ENCODE measurements around the gene TMC6. TPM values are rescaled to one million over a fixed set of nuclear protein-coding genes. Genes with fewer than 3 reads are reported as not detected.
A peak's percentile ranks its signal among the peaks of the same experiment; 100 is the strongest.
"Not testable (repeated sequence)": the region's sequence is repeated elsewhere in the genome, so short reads cannot be mapped to it uniquely, and the experiment has no call there.

Gene TMC6
- total RNA-seq, 2 donors from 2014 or later = 143 to 149 TPM

- WGBS, 2 experiments (ENCODE audit: insufficient coverage in 1 of 2, insufficient read length in 1 of 2) = 90 to 93% methylated on average over 13 to 16 of the region's 16 CpGs
- no peaks in the 10 kb centered on the region for H3K9me3 Mint-ChIP-seq
- H3K36me3 Mint-ChIP-seq (ENCODE audit: low read depth) = no peaks in the 10 kb centered on the region
- TF ChIP-seq, protein P1, sequence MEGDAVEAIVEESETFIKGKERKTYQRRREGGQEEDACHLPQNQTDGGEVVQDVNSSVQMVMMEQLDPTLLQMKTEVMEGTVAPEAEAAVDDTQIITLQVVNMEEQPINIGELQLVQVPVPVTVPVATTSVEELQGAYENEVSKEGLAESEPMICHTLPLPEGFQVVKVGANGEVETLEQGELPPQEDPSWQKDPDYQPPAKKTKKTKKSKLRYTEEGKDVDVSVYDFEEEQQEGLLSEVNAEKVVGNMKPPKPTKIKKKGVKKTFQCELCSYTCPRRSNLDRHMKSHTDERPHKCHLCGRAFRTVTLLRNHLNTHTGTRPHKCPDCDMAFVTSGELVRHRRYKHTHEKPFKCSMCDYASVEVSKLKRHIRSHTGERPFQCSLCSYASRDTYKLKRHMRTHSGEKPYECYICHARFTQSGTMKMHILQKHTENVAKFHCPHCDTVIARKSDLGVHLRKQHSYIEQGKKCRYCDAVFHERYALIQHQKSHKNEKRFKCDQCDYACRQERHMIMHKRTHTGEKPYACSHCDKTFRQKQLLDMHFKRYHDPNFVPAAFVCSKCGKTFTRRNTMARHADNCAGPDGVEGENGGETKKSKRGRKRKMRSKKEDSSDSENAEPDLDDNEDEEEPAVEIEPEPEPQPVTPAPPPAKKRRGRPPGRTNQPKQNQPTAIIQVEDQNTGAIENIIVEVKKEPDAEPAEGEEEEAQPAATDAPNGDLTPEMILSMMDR (conservative IDR thresholded peaks at IDR 0.05) = no peak
- Histone ChIP-seq H3K36me3 (ENCODE audit: control insufficient read depth, insufficient read depth, low read length) (no peaks in the 10 kb centered on the region), H3K4me1 (ENCODE audit: control insufficient read depth, insufficient read depth, low read length) (no peaks in the 10 kb centered on the region), H3K27me3 (ENCODE audit: control insufficient read depth, insufficient read depth, low read length, poor library complexity, severe bottlenecking) (no peaks in the 10 kb centered on the region), H3K27ac (ENCODE audit: low read depth, low read length) (no peak overlapping the region), H3K4me3 (ENCODE audit: low read length) (no peak overlapping the region), H3K9me3 (ENCODE audit: control insufficient read depth, low read length) (no peaks in the 10 kb centered on the region), H3K9ac (ENCODE audit: extremely low read depth, low read length, poor library complexity, severe bottlenecking) (no peak overlapping the region)
- H3K27ac Mint-ChIP-seq = no peak overlapping the region
- peak; percentile 80 for DNase-seq
- H3K27me3 Mint-ChIP-seq (ENCODE audit: insufficient read depth) = peaks cover 10% of the 10 kb centered on the region
- no peak overlapping the region for H3K4me3 Mint-ChIP-seq
- no peaks in the 10 kb centered on the region for H3K4me1 Mint-ChIP-seq
Observed at GRCh38 chr17:78142119-78142861, 13.7 kb upstream of the TMC6 start.

GRCh38 chr17:78141437-78142118 lies 13.0 kb upstream of the TMC6 start:
- H3K4me1 Mint-ChIP-seq = no peaks in the 10 kb centered on the region
- no peaks in the 10 kb centered on the region for H3K36me3 Mint-ChIP-seq (ENCODE audit: low read depth)
- H3K4me1 ChIP-seq (ENCODE audit: control insufficient read depth, insufficient read depth, low read length) = no peaks in the 10 kb centered on the region
- H3K36me3 ChIP-seq (ENCODE audit: control insufficient read depth, insufficient read depth, low read length) = no peaks in the 10 kb centered on the region
- TF ChIP-seq, protein P1 (conservative IDR thresholded peaks at IDR 0.05) = no peak
- no peak overlapping the region for H3K27ac ChIP-seq (ENCODE audit: low read depth, low read length)
- H3K27me3 ChIP-seq (ENCODE audit: control insufficient read depth, insufficient read depth, low read length, poor library complexity, severe bottlenecking) = no peaks in the 10 kb centered on the region
- H3K9me3 ChIP-seq (ENCODE audit: control insufficient read depth, low read length) = no peaks in the 10 kb centered on the region
- H3K27ac Mint-ChIP-seq = no peak overlapping the region
- WGBS, 2 experiments (ENCODE audit: insufficient coverage in 1 of 2, insufficient read length in 1 of 2) = 91 to 92% methylated on average over 14 to 20 of the region's 20 CpGs
- H3K27me3 Mint-ChIP-seq (ENCODE audit: insufficient read depth) = peaks cover 10% of the 10 kb centered on the region
- no peak overlapping the region for H3K4me3 ChIP-seq (ENCODE audit: low read length)
- no peaks in the 10 kb centered on the region for H3K9me3 Mint-ChIP-seq
- DNase-seq = peak; percentile 61
- H3K9ac ChIP-seq (ENCODE audit: extremely low read depth, low read length, poor library complexity, severe bottlenecking) = no peak overlapping the region
- no peak overlapping the region for H3K4me3 Mint-ChIP-seq

DNA sequence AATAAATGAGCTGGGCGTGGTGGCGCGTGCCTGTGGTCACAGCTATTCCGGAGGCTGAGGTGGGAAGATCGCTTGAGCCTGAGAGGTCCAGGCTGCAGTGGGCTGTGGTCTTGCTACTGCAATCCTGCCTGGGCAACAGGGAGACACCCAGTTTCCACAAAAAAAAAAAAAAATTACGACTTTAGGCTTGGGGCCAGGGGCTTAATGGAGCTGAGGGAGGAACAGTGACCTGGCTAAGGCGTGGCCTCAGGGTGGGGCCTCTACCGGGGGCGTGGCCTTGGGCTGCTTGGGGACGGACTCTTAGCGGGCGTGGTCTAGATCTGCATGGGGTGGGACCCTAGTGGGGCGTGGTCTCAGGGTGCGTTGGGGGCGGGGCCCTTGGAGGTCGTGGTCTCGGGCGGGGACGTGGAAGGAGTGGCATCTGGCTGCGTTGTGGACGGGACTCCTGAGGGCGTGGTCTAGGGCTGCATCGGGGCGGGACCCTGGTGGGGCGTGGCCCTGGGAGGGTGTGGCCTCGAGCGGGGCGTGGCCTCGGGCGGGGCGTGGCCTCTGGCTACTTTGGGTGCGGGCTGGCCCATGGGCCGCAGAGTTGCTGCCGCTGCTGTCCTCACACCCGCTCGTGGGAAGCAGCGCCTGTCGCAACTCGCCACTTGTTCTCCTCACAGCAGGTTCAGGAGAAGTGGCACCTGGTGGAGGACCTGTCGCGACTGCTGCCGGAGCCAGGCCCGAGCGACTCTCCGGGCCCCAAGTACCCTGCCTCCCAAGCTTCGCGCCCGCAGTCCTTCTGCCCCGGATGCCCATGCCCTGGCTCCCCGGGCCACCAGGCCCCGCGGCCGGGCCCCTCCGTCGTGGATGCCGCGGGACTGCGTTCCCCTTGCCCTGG lies 11.9 kb upstream of the TMC6 start:
- WGBS, 2 experiments (ENCODE audit: insufficient coverage in 1 of 2, insufficient read length in 1 of 2) = 42 to 57% methylated on average over 37 to 58 of the region's 58 CpGs
- no peaks in the 10 kb centered on the region for H3K4me1 ChIP-seq (ENCODE audit: control insufficient read depth, insufficient read depth, low read length)
- no peaks in the 10 kb centered on the region for H3K36me3 Mint-ChIP-seq (ENCODE audit: low read depth)
- no peak overlapping the region for H3K27ac Mint-ChIP-seq
- peak overlapping the region; percentile 31 for H3K4me3 Mint-ChIP-seq
- no peak overlapping the region for H3K4me3 ChIP-seq (ENCODE audit: low read length)
- peaks cover 12% of the 10 kb centered on the region for H3K27me3 Mint-ChIP-seq (ENCODE audit: insufficient read depth)
- H3K27me3 ChIP-seq (ENCODE audit: control insufficient read depth, insufficient read depth, low read length, poor library complexity, severe bottlenecking) = no peaks in the 10 kb centered on the region
- no peaks in the 10 kb centered on the region for H3K9me3 ChIP-seq (ENCODE audit: control insufficient read depth, low read length)
- TF ChIP-seq, protein P1 (conservative IDR thresholded peaks at IDR 0.05) = no peak
- H3K9ac ChIP-seq (ENCODE audit: extremely low read depth, low read length, poor library complexity, severe bottlenecking) = no peak overlapping the region
- no peaks in the 10 kb centered on the region for H3K4me1 Mint-ChIP-seq
- no peak overlapping the region for H3K27ac ChIP-seq (ENCODE audit: low read depth, low read length)
- H3K36me3 ChIP-seq (ENCODE audit: control insufficient read depth, insufficient read depth, low read length) = no peaks in the 10 kb centered on the region
- H3K9me3 Mint-ChIP-seq = no peaks in the 10 kb centered on the region
- DNase-seq = peak; percentile 100

GRCh38 chr17:78139861-78140168 lies 11.3 kb upstream of the TMC6 start:
- peaks cover 12% of the 10 kb centered on the region for H3K27me3 Mint-ChIP-seq (ENCODE audit: insufficient read depth)
- not testable (repeated sequence) for H3K4me1 Mint-ChIP-seq, H3K27ac Mint-ChIP-seq

More at GRCh38 chr17:78139861-78140168, 11.3 kb upstream of the TMC6 start:
- not testable (repeated sequence) for H3K27ac ChIP-seq (ENCODE audit: low read depth, low read length); H3K9me3 ChIP-seq (ENCODE audit: control insufficient read depth, low read length); H3K4me3 Mint-ChIP-seq; H3K9ac ChIP-seq (ENCODE audit: extremely low read depth, low read length, poor library complexity, severe bottlenecking); H3K4me3 ChIP-seq (ENCODE audit: low read length); H3K27me3 ChIP-seq (ENCODE audit: control insufficient read depth, insufficient read depth, low read length, poor library complexity, severe bottlenecking); H3K4me1 ChIP-seq (ENCODE audit: control insufficient read depth, insufficient read depth, low read length); H3K9me3 Mint-ChIP-seq; DNase-seq; H3K36me3 ChIP-seq (ENCODE audit: control insufficient read depth, insufficient read depth, low read length); H3K36me3 Mint-ChIP-seq (ENCODE audit: low read depth)
- WGBS, 2 experiments (ENCODE audit: insufficient coverage in 1 of 2, insufficient read length in 1 of 2) = 94 to 98% methylated on average over 12 of the region's 12 CpGs

Data from endodermal cell (in vitro differentiated cells).